Ishikawa (cell line): Measurements from ENCODE around the gene GIMAP5.

Experiments used
- CEBPB ChIP-seq: IDR thresholded peaks from 2 replicates; pipeline ENCODE4 v1.6.1; 2012
- CREB1 ChIP-seq: IDR thresholded peaks from 2 replicates; pipeline ENCODE4 v1.6.1; 2012; ENCODE audit warnings: low read depth
- EGR1 ChIP-seq: IDR thresholded peaks from 2 replicates; pipeline ENCODE4 v1.6.1; 2012
- EP300 ChIP-seq: IDR thresholded peaks from 2 replicates; pipeline ENCODE4 v1.6.1; 2012; ENCODE audit warnings: borderline replicate concordance
- FOXM1 ChIP-seq: IDR thresholded peaks from 2 replicates; pipeline ENCODE4 v1.6.1; 2012; ENCODE audit warnings: low read depth, borderline replicate concordance
- NFIC ChIP-seq: IDR thresholded peaks from 2 replicates; pipeline ENCODE4 v1.6.1; 2012
- RAD21 ChIP-seq: IDR thresholded peaks from 2 replicates; pipeline ENCODE4 v1.6.1; 2012; ENCODE audit warnings: low read depth
- TAF1 ChIP-seq: IDR thresholded peaks from 2 replicates; pipeline ENCODE4 v1.6.1; 2012; ENCODE audit warnings: low read depth, mild to moderate bottlenecking
- TCF12 ChIP-seq: IDR thresholded peaks from 2 replicates; pipeline ENCODE4 v1.6.1; 2012; ENCODE audit warnings: low read depth
- TEAD4 ChIP-seq: IDR thresholded peaks from 2 replicates; pipeline ENCODE4 v1.6.1; 2012
- YY1 ChIP-seq: IDR thresholded peaks from 2 replicates; pipeline ENCODE4 v1.6.1; 2012; ENCODE audit warnings: low read depth
- ZBTB7A ChIP-seq: IDR thresholded peaks from 2 replicates; pipeline ENCODE4 v1.6.1; 2012; ENCODE audit warnings: low read depth
- TF ChIP-seq, protein P1 (sequence below): IDR thresholded peaks from 2 replicates; pipeline ENCODE4 v1.6.1; 2012
- TF ChIP-seq, protein P2 (sequence below): IDR thresholded peaks from 2 replicates; pipeline ENCODE4 v1.6.1; 2012
- TF ChIP-seq, protein P3 (sequence below): IDR thresholded peaks from 2 replicates; pipeline ENCODE4 v1.6.1; 2012; ENCODE audit warnings: low read depth, mild to moderate bottlenecking

GIMAP5 gene

DNA sequence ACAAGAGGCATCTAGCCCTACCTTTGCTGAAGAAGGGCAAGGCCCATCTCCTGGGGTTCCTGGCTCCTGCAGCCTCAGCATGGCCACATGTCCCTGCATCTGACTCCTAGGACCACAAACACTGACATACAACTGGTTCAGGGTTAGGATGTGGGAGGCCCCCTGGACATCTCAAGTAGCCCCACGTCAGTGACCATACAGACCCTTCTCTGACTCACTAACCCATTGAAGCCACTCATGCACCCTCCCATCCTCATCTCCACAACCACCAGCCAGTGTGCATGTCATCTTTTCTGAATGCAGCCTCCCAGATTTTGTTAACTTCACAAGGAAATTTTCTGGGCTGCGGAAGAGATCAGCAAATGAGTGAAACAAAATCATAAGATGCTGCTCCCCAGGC is 44.7 kb downstream of the GIMAP5 start:
- TF ChIP-seq, protein P1, sequence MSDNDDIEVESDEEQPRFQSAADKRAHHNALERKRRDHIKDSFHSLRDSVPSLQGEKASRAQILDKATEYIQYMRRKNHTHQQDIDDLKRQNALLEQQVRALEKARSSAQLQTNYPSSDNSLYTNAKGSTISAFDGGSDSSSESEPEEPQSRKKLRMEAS = no peak
- no peak for TF ChIP-seq CREB1
- TF ChIP-seq CEBPB = no peak
- no peak for TF ChIP-seq TAF1
- no peak for TF ChIP-seq YY1
- no peak for TF ChIP-seq EGR1
- TF ChIP-seq ZBTB7A = no peak
- TF ChIP-seq RAD21 = no peak

DNA sequence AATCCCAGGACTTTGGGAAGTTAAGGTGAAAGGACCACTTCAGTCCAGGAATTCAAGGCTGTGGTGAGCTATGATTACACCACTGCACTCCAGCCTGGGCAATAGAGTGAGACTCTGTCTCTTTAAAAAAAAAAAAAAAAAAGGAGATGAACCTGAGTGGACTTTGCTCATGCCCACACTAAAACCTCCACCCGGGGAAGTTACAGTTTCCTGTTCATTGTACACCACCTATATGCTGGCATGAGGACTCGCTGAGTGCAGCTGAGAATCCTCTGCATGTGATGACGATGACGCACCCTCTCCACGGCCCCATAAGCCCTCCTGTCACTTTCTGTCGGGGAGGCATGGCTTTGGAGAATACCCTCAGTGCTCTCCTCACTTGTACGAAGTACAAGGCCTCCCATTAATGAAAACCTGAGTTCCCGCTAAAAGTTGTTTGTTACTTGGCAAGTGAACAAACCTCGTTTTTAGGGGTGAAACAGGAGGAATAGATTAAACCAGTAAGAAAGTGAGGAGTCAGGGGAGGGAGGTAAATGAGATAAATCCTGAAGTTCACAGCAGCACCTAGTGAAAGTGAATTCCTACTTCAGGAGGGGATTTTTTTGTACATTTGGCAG is 47.0 kb downstream of the GIMAP5 start:
- TF ChIP-seq TEAD4 (no peak), YY1 (no peak), TAF1 (no peak), FOXM1 (no peak), RAD21 (no peak), ZBTB7A (no peak), EGR1 (no peak), TCF12 (no peak), CEBPB (no peak), CREB1 (no peak), EP300 (no peak), NFIC (no peak)
- TF ChIP-seq, protein P2, sequence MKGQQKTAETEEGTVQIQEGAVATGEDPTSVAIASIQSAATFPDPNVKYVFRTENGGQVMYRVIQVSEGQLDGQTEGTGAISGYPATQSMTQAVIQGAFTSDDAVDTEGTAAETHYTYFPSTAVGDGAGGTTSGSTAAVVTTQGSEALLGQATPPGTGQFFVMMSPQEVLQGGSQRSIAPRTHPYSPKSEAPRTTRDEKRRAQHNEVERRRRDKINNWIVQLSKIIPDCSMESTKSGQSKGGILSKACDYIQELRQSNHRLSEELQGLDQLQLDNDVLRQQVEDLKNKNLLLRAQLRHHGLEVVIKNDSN = no peak
- TF ChIP-seq, protein P3, sequence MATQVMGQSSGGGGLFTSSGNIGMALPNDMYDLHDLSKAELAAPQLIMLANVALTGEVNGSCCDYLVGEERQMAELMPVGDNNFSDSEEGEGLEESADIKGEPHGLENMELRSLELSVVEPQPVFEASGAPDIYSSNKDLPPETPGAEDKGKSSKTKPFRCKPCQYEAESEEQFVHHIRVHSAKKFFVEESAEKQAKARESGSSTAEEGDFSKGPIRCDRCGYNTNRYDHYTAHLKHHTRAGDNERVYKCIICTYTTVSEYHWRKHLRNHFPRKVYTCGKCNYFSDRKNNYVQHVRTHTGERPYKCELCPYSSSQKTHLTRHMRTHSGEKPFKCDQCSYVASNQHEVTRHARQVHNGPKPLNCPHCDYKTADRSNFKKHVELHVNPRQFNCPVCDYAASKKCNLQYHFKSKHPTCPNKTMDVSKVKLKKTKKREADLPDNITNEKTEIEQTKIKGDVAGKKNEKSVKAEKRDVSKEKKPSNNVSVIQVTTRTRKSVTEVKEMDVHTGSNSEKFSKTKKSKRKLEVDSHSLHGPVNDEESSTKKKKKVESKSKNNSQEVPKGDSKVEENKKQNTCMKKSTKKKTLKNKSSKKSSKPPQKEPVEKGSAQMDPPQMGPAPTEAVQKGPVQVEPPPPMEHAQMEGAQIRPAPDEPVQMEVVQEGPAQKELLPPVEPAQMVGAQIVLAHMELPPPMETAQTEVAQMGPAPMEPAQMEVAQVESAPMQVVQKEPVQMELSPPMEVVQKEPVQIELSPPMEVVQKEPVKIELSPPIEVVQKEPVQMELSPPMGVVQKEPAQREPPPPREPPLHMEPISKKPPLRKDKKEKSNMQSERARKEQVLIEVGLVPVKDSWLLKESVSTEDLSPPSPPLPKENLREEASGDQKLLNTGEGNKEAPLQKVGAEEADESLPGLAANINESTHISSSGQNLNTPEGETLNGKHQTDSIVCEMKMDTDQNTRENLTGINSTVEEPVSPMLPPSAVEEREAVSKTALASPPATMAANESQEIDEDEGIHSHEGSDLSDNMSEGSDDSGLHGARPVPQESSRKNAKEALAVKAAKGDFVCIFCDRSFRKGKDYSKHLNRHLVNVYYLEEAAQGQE = no peak
- TF ChIP-seq, protein P1 = no peak

DNA sequence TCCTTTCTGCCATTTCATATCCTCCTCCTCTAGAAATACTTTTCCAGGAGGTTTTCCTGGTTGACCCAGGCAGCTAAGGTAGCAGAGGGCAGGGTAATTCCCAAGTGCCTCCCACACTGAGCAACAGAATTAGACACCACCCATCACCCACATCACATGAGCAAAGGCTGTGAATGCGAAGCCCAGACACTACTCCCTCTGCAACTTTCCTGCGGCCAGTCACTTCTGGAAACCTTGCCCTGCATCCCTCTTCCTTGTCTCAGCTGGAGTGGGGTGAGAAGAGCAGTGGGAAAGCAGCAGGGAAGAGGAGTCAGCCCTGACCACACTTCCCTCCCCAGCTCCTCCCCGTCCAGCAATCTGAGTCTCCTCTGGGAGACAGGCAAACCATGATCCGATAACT is 47.7 kb downstream of the GIMAP5 start:
- TF ChIP-seq RAD21 (no peak), TAF1 (no peak), FOXM1 (no peak), NFIC (no peak), TEAD4 (no peak), TCF12 (no peak), YY1 (no peak), EGR1 (no peak), CEBPB (no peak), ZBTB7A (no peak), EP300 (no peak), CREB1 (no peak)
- TF ChIP-seq, protein P1 = no peak
- TF ChIP-seq, protein P3 = no peak
- TF ChIP-seq, protein P2 = no peak

DNA sequence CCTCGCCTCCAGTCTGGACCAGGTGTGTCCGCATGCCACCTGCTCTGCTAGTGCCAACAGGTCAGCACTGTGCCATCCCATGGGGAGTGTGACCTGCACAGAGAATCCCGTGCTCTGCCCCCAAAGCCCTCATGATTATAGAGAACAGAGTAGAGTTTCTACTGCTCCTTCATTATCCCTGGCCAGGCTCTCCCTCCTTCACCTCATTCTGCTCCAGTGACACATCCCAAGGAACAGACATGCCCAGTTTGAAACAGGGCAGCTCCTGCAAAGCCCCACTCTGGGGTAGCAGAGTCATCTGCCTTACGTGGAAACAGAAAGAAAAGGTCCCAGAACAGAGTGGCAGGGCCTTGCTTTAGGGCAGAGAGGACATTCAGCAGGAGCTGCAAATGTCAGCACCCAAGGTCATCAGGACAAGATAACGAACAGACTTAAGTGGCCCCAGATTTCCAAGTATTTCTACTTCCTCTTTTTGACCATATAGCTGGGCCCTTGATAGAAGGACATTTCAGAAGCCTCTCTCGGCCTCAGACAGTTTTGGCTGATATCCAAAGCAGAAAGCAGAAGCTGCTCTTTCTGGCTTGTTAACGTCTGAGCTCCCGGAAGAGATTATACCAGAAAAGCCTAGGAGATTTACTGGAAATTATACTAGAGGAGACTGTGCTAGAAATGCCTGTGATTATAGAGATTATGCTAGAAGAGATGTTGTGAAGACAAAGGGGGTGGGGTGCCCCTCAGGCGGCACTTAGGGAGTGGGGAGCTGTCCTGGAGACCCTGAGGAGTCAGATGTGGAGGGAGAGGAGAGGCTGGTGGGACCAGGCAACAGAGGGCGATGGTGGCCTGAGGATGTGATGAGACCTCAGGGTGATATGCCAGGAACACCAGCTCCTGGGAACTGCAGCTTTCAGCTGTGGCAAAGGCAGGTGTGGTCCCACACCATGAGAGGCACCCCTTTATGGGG is 50.4 kb downstream of the GIMAP5 start:
- TF ChIP-seq, protein P1 = no peak
- TF ChIP-seq, protein P3 = no peak
- no peak for TF ChIP-seq EP300
- no peak for TF ChIP-seq RAD21
- no peak for TF ChIP-seq TEAD4
- TF ChIP-seq TCF12 = no peak
- TF ChIP-seq FOXM1 = no peak
- no peak for TF ChIP-seq CEBPB
